NCI-H2196 treated with DMSO at 0.1 percent for 48 hours (cell line): ENCODE results near the gene CHRNB4.
"Not testable (repeated sequence)": the region's sequence is repeated elsewhere in the genome, so short reads cannot be mapped to it uniquely, and the experiment has no call there.

Experiments used
- DNase-seq: peaks from one replicate; lab custom pipeline; 2025; ENCODE audit not compliant: unreplicated experiment; lab: John Stamatoyannopoulos, UW

Gene CHRNB4

GRCh38 chr15:78641102-78641748, at the start of gene CHRNB4:
TSS of gene CHRNB4 (minus strand) at chr15:78641210. CDS start at chr15:78641133, 77 bp downstream.
- no peak for DNase-seq

GRCh38 chr15:78689626-78690025, 48.6 kb upstream of the CHRNB4 start:
- DNase-seq, result no peak

GRCh38 chr15:78685925-78686324, 44.9 kb upstream of the CHRNB4 start:
- no peak for DNase-seq

GRCh38 chr15:78685159-78685921, 44.3 kb upstream of the CHRNB4 start:
- no peak for DNase-seq

GRCh38 chr15:78684657-78685056, 43.6 kb upstream of the CHRNB4 start:
- DNase-seq, result no peak

GRCh38 chr15:78683599-78683998, 42.6 kb upstream of the CHRNB4 start:
- DNase-seq, result not testable (repeated sequence)

- DNase-seq, result no peak
Measured at GRCh38 chr15:78682693-78683410, 41.8 kb upstream of the CHRNB4 start.

GRCh38 chr15:78682004-78682651, 41.1 kb upstream of the CHRNB4 start:
- no peak for DNase-seq

GRCh38 chr15:78681281-78682003, 40.4 kb upstream of the CHRNB4 start:
- DNase-seq, result no peak

- no peak for DNase-seq
Measured at GRCh38 chr15:78680431-78681075, 39.5 kb upstream of the CHRNB4 start.

GRCh38 chr15:78679089-78679511, 38.1 kb upstream of the CHRNB4 start:
- DNase-seq, result no peak

- no peak for DNase-seq
Measured at GRCh38 chr15:78676424-78677110, 35.6 kb upstream of the CHRNB4 start.

- DNase-seq, result no peak
Measured at GRCh38 chr15:78675617-78676360, 34.8 kb upstream of the CHRNB4 start.

GRCh38 chr15:78675206-78675605, 34.2 kb upstream of the CHRNB4 start:
- no peak for DNase-seq

- DNase-seq, result no peak
Measured at GRCh38 chr15:78673917-78674444, 33.0 kb upstream of the CHRNB4 start.

- no peak for DNase-seq
Measured at GRCh38 chr15:78673476-78673875, 32.5 kb upstream of the CHRNB4 start.

- DNase-seq, result no peak
Measured at GRCh38 chr15:78672285-78673014, 31.4 kb upstream of the CHRNB4 start.

- DNase-seq, result no peak
Measured at GRCh38 chr15:78671626-78672211, 30.7 kb upstream of the CHRNB4 start.
